ENCODE results near the gene KIF6.
A peak's percentile ranks its signal among the peaks of the same experiment; 100 is the strongest.

Gene KIF6

GRCh38 chr6:39360378-39360777 is 364.8 kb downstream of the KIF6 start:
- no peak for FAIRE-seq

GRCh38 chr6:39357998-39358686 is 367.1 kb downstream of the KIF6 start:
- DNase-seq (ENCODE audit: low spot score), result peak; percentile 25
- no peak for FAIRE-seq

More at GRCh38 chr6:39360378-39360777, 364.8 kb downstream of the KIF6 start:
- DNase-seq (ENCODE audit: low spot score), result no peak

GRCh38 chr6:39353698-39354315 is 371.4 kb downstream of the KIF6 start:
- no peak for DNase-seq (ENCODE audit: low spot score)
- no peak for FAIRE-seq

GRCh38 chr6:39350723-39351505 is 374.3 kb downstream of the KIF6 start:
- DNase-seq (ENCODE audit: low spot score) (no peak), FAIRE-seq (no peak)

GRCh38 chr6:39348740-39349139 is 376.5 kb downstream of the KIF6 start:
- no peak for DNase-seq (ENCODE audit: low spot score)
- no peak for FAIRE-seq

GRCh38 chr6:39347906-39348585 is 377.2 kb downstream of the KIF6 start:
- FAIRE-seq (no peak), DNase-seq (ENCODE audit: low spot score) (peak; percentile 24)

- FAIRE-seq (no peak), DNase-seq (ENCODE audit: low spot score) (peak; percentile 4)
Measured at GRCh38 chr6:39347206-39347605, 378.0 kb downstream of the KIF6 start.

GRCh38 chr6:39344821-39345280 is 380.4 kb downstream of the KIF6 start:
- FAIRE-seq (no peak), DNase-seq (ENCODE audit: low spot score) (no peak)

GRCh38 chr6:39343396-39343870 is 381.8 kb downstream of the KIF6 start:
- FAIRE-seq (no peak), DNase-seq (ENCODE audit: low spot score) (no peak)

- no peak for FAIRE-seq
- DNase-seq (ENCODE audit: low spot score), result no peak
Measured at GRCh38 chr6:39342692-39343395, 382.4 kb downstream of the KIF6 start.

GRCh38 chr6:39341937-39342336 is 383.3 kb downstream of the KIF6 start:
- DNase-seq (ENCODE audit: low spot score) (no peak), FAIRE-seq (no peak)

- FAIRE-seq, result no peak
- no peak for DNase-seq (ENCODE audit: low spot score)
Measured at GRCh38 chr6:39341352-39341751, 383.9 kb downstream of the KIF6 start.

- no peak for FAIRE-seq
- DNase-seq (ENCODE audit: low spot score), result no peak
Measured at GRCh38 chr6:39339868-39340550, 385.2 kb downstream of the KIF6 start.

- FAIRE-seq, result no peak
- DNase-seq (ENCODE audit: low spot score), result no peak
Measured at GRCh38 chr6:39339096-39339867, 385.9 kb downstream of the KIF6 start.

- FAIRE-seq (no peak), DNase-seq (ENCODE audit: low spot score) (no peak)
Measured at GRCh38 chr6:39338397-39338796, 386.8 kb downstream of the KIF6 start.

GRCh38 chr6:39335780-39336545 is 389.2 kb downstream of the KIF6 start:
- FAIRE-seq, result no peak
- no peak for DNase-seq (ENCODE audit: low spot score)

- no peak for FAIRE-seq
- no peak for DNase-seq (ENCODE audit: low spot score)
Measured at GRCh38 chr6:39333644-39334438, 391.4 kb downstream of the KIF6 start.

- DNase-seq (ENCODE audit: low spot score), result no peak
- no peak for FAIRE-seq
Measured at GRCh38 chr6:39330476-39330875, 394.7 kb downstream of the KIF6 start.
